ENCODE measurements around the gene CORO2A. TPM values are rescaled to one million over a fixed set of nuclear protein-coding genes. Genes with fewer than 3 reads are reported as not detected.

Gene CORO2A
- total RNA-seq, 2 experiments from 2014 or later: 6.8 to 8.5 TPM

DNA sequence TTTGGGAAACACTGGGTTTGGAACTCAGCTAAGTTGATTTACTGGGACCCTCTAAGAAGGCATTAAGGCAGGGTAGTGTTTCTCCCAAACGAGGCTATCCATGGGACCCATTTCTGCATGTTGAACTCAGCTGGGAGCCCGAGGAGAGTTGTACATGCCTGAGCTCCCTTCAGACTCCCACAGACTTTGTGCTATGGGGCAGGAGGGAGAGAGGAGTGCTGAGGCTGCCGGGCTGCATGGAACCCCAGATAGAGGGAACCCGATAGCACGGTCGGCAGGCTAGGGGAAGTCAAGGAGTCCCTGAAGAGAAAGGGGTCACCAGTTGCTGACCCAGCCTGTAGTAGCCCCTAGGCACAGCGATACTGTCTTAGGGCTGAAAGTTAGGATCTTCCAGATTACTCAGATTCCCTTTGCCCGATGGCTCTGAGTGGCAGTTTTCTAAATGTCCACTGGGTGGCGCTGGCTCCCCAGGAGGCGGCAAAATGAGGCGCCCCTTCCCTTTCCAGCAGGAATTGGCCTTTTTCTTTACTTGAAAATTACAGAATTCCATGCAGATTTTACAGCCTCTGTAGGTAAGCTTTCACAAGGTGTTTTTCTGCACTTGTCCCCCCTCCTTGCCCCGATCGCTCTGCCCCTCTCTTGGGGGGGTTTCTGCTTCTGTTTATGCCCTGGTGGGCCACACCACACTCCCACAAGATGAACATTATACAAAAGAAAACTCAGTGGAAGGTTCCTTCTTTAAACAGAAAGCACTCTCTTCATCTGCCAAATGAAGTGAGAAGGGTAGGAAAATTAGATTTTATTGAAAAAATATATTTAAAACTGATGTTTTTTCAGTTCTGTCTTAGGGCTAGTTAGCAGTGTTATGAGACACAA, 118.1 kb downstream of the CORO2A start:
- no peaks in the 10 kb centered on the region for H3K27me3 ChIP-seq (ENCODE audit: control insufficient read depth in 1 of 2, insufficient read depth in 2 of 2, low read length in 2 of 2)
- H3K4me1 ChIP-seq (ENCODE audit: insufficient read depth, low read length): peaks cover 28% of the 10 kb centered on the region
- Mint-ChIP-seq H3K4me1 (ENCODE audit: low read depth) (peaks cover 51% of the 10 kb centered on the region), H3K27me3 (no peaks in the 10 kb centered on the region), H3K9me3 (no peaks in the 10 kb centered on the region), H3K36me3 (ENCODE audit: low read depth) (peaks cover 27% of the 10 kb centered on the region), H3K4me3 (peak overlapping the region; percentile 69), H3K27ac (peak overlapping the region; percentile 94)
- DNase-seq (peak; percentile 48 to 82 (median 65)), ATAC-seq (ENCODE audit: poor library complexity) (no peak)
- TF ChIP-seq, protein P1, sequence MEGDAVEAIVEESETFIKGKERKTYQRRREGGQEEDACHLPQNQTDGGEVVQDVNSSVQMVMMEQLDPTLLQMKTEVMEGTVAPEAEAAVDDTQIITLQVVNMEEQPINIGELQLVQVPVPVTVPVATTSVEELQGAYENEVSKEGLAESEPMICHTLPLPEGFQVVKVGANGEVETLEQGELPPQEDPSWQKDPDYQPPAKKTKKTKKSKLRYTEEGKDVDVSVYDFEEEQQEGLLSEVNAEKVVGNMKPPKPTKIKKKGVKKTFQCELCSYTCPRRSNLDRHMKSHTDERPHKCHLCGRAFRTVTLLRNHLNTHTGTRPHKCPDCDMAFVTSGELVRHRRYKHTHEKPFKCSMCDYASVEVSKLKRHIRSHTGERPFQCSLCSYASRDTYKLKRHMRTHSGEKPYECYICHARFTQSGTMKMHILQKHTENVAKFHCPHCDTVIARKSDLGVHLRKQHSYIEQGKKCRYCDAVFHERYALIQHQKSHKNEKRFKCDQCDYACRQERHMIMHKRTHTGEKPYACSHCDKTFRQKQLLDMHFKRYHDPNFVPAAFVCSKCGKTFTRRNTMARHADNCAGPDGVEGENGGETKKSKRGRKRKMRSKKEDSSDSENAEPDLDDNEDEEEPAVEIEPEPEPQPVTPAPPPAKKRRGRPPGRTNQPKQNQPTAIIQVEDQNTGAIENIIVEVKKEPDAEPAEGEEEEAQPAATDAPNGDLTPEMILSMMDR (IDR thresholded peaks at IDR 0.05): peak; percentile 99
- ChIA-PET CTCF (interaction anchor here (0.7 to 2.4 kb wide), 9 partner anchors 17 to 190 kb away, joined by 3 to 10 read pairs (median 4); no protein-coding TSS in a partner anchor), POLR2A (interaction anchor here (0.6 to 2.6 kb wide), 7 partner anchors 17 to 189 kb away, joined by 3 to 18 read pairs (median 6); partner anchors contain the start of genes NANS and TBC1D2)
- H3K9me3 ChIP-seq (ENCODE audit: control insufficient read depth in 1 of 2, insufficient read depth in 1 of 2, low read length in 2 of 2): no peaks in the 10 kb centered on the region
- peaks cover 18% of the 10 kb centered on the region for H3K36me3 ChIP-seq (ENCODE audit: insufficient read depth, low read length)
- peak overlapping the region; percentile 73 to 83 for H3K27ac ChIP-seq (ENCODE audit: low read depth in 1 of 2, low read length in 2 of 2)
- intact Hi-C loops (cut with DNase I, micrococcal nuclease): loop anchor here (1.0 to 5.0 kb wide), 6 partner anchors 44 to 703 kb away; partner anchors contain the start of genes CORO2A (in 1 of the 2) and TRIM14 (in 1 of the 2)
- H3K4me3 ChIP-seq (ENCODE audit: low read length): no peak overlapping the region

DNA sequence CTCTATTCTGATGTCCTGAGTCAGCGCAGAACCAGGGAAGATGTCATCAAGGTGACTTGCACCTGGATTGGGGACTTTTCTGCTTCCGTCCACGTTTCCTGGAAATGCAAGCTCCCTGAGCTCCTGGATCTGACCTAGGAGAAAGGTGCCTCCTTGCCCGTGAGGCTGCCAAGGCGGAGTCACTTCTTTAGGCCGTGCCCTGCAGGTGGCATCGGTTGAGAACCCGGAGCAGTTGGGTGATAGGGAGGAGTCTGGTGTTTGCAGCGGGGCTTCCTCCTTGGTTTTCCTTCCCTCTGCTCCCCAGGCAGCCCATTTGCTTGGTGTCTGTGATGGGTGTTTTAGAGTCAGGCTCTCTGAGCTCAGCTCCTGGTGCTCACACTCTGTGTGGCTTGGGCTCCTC, 120.7 kb downstream of the CORO2A start:
- H3K36me3 Mint-ChIP-seq (ENCODE audit: low read depth): peaks cover 16% of the 10 kb centered on the region
- DNase-seq (no peak), ATAC-seq (ENCODE audit: poor library complexity) (no peak)
- TF ChIP-seq, protein P1 (IDR thresholded peaks at IDR 0.05): no peak
- H3K36me3 ChIP-seq (ENCODE audit: insufficient read depth, low read length): peaks cover 3% of the 10 kb centered on the region
- peaks cover 31% of the 10 kb centered on the region for H3K4me1 Mint-ChIP-seq (ENCODE audit: low read depth)
- intact Hi-C loops (cut with DNase I, micrococcal nuclease): loop anchor here (5.0 kb wide), 2 partner anchors 121 to 706 kb away; partner anchors contain the start of gene CORO2A (in 1 of the 2)
- no peaks in the 10 kb centered on the region for H3K27me3 Mint-ChIP-seq
- no peaks in the 10 kb centered on the region for H3K9me3 Mint-ChIP-seq
- H3K4me3 ChIP-seq (ENCODE audit: low read length): no peak overlapping the region
- ChIA-PET POLR2A (no interaction called here), CTCF (interaction anchor here (1.5 kb wide), 1 partner anchor 38 kb away, joined by 3 read pairs; no protein-coding TSS in a partner anchor)
- H3K27ac Mint-ChIP-seq: peak overlapping the region; percentile 15
- H3K27ac ChIP-seq (ENCODE audit: low read depth in 1 of 2, low read length in 2 of 2): no peak overlapping the region
- no peak overlapping the region for H3K4me3 Mint-ChIP-seq
- H3K4me1 ChIP-seq (ENCODE audit: insufficient read depth, low read length): peaks cover 27% of the 10 kb centered on the region
- H3K9me3 ChIP-seq (ENCODE audit: control insufficient read depth in 1 of 2, insufficient read depth in 1 of 2, low read length in 2 of 2): no peaks in the 10 kb centered on the region
- no peaks in the 10 kb centered on the region for H3K27me3 ChIP-seq (ENCODE audit: control insufficient read depth in 1 of 2, insufficient read depth in 2 of 2, low read length in 2 of 2)

Small RNAs within 50 kb of the gene (microRNA-seq; reads per million reads assigned to microRNA genes)
- not detected for gene MIR6854 (ENCODE audit: borderline microRNAs expressed, borderline replicate concordance)

Other genes with a start within 250 kb of the CORO2A start
- 100 to 1,000 TPM; 178 to 192 TPM for gene ANP32B, start 209.3 kb downstream of the CORO2A start, total RNA-seq
- 10 to 100 TPM; 70.5 to 74.0 TPM for gene NANS, start 135.9 kb downstream of the CORO2A start, total RNA-seq
- 10 to 100 TPM; 23.5 to 23.6 TPM for gene TRIM14, start 73.4 kb downstream of the CORO2A start, total RNA-seq
- gene TBC1D2, start 63.0 kb upstream of the CORO2A start, total RNA-seq: 1 to 10 TPM; 2.9 to 4.0 TPM